ENCODE data around the gene TACO1. TPM values are rescaled to one million over a fixed set of nuclear protein-coding genes. Genes with fewer than 3 reads are reported as not detected.

Gene TACO1
- total and polyA plus RNA-seq, 2 of the 8 experiments (the other 6 are each of a cell fraction or from before 2014, with no cell fraction given): 19.1 to 23.6 TPM

DNA sequence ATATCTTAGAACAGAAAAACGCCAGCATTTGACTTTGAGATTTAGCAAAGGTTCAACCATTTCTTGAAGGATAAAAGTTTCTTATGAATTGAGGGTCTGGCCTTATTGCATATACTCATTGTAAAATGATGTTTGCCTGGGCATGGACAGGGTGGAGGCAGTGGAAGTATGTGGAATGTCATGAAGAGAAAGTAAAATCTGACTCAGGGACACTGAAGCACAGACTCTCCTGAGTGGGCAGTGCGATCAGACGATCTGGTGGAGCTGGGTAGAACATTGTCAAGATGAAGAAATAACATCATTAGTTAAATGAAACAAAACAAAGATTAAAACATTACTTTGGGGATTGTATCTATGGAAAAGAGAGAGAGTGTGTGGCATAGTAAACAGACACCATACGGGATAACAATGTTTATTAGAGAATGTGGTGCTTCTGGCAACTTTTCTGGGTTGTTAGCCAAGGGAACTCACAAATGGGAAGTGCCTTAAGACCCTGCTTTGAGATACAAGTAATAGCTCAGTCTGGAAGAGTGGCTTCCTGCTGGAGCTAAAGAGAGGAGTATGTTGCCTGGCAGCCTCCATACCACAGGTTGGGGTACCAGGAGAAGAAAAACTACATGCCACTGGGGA lies 26.0 kb downstream of the TACO1 start:
- no peak overlapping the region for H4K8ac ChIP-seq (ENCODE audit: extremely low read depth, insufficient read depth, low read length)
- no peak overlapping the region for H2BK5ac ChIP-seq (ENCODE audit: low read depth, low read length)
- H3K4me1 ChIP-seq (replicated peaks in 1 of 4; ENCODE audit: control insufficient read depth in 3 of 4, insufficient read depth in 4 of 4, low read length in 3 of 4): peaks cover 2 to 5% (median 3%) of the 10 kb centered on the region in 4 experiments; a peak in 3 of 7 replicates
- H3K14ac ChIP-seq (ENCODE audit: insufficient read length): no peak overlapping the region
- H2BK120ac ChIP-seq (replicated peaks; ENCODE audit: low read depth, low read length): no peak overlapping the region
- no peak overlapping the region for H2BK12ac ChIP-seq (ENCODE audit: low read depth, low read length)
- H3K18ac ChIP-seq (ENCODE audit: extremely low read depth, low read length): no peak overlapping the region
- H4K20me1 ChIP-seq (replicated peaks in 1 of 2; ENCODE audit: control insufficient read depth in 1 of 2, insufficient read depth in 2 of 2, low read length in 2 of 2): peaks cover 0 to 8% of the 10 kb centered on the region in 2 experiments
- H2BK15ac ChIP-seq (ENCODE audit: low read length): no peak overlapping the region
- H2BK20ac ChIP-seq (ENCODE audit: low read length): no peak overlapping the region
- H3K23me2 ChIP-seq (ENCODE audit: low read depth, low read length): peaks cover 3% of the 10 kb centered on the region
- no peak overlapping the region for H3K23ac ChIP-seq (ENCODE audit: insufficient read length)
- POLR2A ChIA-PET (ENCODE audit: partially characterized antibody): interaction anchor here (0.9 to 1.4 kb wide), 3 partner anchors 10 to 106 kb away, joined by 3 to 4 read pairs (median 3); no protein-coding TSS in a partner anchor
- H3K4ac ChIP-seq (replicated peaks; ENCODE audit: insufficient read length, low read depth, low read length): no peak overlapping the region
- no peak overlapping the region for H3K27ac ChIP-seq (ENCODE audit: low read depth, low read length)
- H3K56ac ChIP-seq (replicated peaks; ENCODE audit: insufficient read length, low read depth, low read length): no peak overlapping the region
- H3K4me2 ChIP-seq (ENCODE audit: insufficient read depth in 1 of 2, low read depth in 2 of 2, low read length in 2 of 2): no peak overlapping the region
- no peak overlapping the region for H3K4me3 ChIP-seq (ENCODE audit: extremely low read depth in 1 of 4, insufficient read depth in 2 of 4, low read depth in 3 of 4, low read length in 4 of 4)
- CTCF ChIA-PET (ENCODE audit: partially characterized antibody): interaction anchor here (0.6 to 3.6 kb wide), 8 partner anchors 12 to 305 kb away, joined by 3 to 18 read pairs (median 4); no protein-coding TSS in a partner anchor
- no peak overlapping the region for H2AK5ac ChIP-seq (ENCODE audit: low read depth, low read length)
- no peak for FAIRE-seq
- H3K79me1 ChIP-seq (ENCODE audit: low read depth, low read length): peaks cover 3% of the 10 kb centered on the region; the same call in 1 of the 2 replicates
- 84% methylated on average over 4 of the region's 4 CpGs; no CpG with 5 or more reads in 1 of the 2 experiments for WGBS, 2 experiments (ENCODE audit: extremely low coverage in 1 of 2, insufficient coverage in 1 of 2, insufficient read length in 1 of 2, insufficient replicate concordance in 2 of 2, low coverage in 1 of 2, low lambda C conversion rate in 2 of 2, missing lambda C conversion rate in 1 of 2)
- no peak overlapping the region for H4K91ac ChIP-seq (replicated peaks; ENCODE audit: insufficient read length, low read length)
- no peaks in the 10 kb centered on the region for H3K36me3 ChIP-seq (ENCODE audit: control insufficient read depth in 2 of 4, insufficient read depth in 4 of 4, low read length in 3 of 4)
- H2AFZ ChIP-seq (ENCODE audit: low read length): no peak overlapping the region
- no peaks in the 10 kb centered on the region for H3K27me3 ChIP-seq (replicated peaks in 1 of 4; ENCODE audit: control insufficient read depth in 3 of 4, extremely low read depth in 1 of 4, insufficient read depth in 3 of 4, low read length in 3 of 4)
- H3K79me2 ChIP-seq (ENCODE audit: control insufficient read depth in 1 of 2, insufficient read depth in 2 of 2, low read length in 2 of 2): peaks cover 5 to 35% of the 10 kb centered on the region in 2 experiments
- no peaks in the 10 kb centered on the region for H3K9me3 ChIP-seq (ENCODE audit: insufficient read depth in 2 of 2, low read depth in 1 of 2, low read length in 1 of 2)
- TF ChIP-seq, protein P1, sequence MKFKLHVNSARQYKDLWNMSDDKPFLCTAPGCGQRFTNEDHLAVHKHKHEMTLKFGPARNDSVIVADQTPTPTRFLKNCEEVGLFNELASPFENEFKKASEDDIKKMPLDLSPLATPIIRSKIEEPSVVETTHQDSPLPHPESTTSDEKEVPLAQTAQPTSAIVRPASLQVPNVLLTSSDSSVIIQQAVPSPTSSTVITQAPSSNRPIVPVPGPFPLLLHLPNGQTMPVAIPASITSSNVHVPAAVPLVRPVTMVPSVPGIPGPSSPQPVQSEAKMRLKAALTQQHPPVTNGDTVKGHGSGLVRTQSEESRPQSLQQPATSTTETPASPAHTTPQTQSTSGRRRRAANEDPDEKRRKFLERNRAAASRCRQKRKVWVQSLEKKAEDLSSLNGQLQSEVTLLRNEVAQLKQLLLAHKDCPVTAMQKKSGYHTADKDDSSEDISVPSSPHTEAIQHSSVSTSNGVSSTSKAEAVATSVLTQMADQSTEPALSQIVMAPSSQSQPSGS (IDR thresholded peaks at IDR 0.05; ENCODE audit: low read length): no peak
- TF ChIP-seq POU5F1 (IDR thresholded peaks at IDR 0.05; ENCODE audit: low read depth, low read length) (no peak), ASH2L (IDR thresholded peaks at IDR 0.05; ENCODE audit: low read length) (no peak), EGR1 (IDR thresholded peaks at IDR 0.05; ENCODE audit: borderline replicate concordance, low read depth, low read length) (no peak), TCF12 (IDR thresholded peaks at IDR 0.05; ENCODE audit: low read depth, low read length) (no peak)
- TF ChIP-seq, protein P2, sequence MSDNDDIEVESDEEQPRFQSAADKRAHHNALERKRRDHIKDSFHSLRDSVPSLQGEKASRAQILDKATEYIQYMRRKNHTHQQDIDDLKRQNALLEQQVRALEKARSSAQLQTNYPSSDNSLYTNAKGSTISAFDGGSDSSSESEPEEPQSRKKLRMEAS (IDR thresholded peaks at IDR 0.05): no peak
- no peak overlapping the region for H4K5ac ChIP-seq (ENCODE audit: insufficient read length, low read depth, low read length)
- no peak overlapping the region for H3K9ac ChIP-seq (replicated peaks in 1 of 4; ENCODE audit: extremely low read depth in 1 of 4, low read depth in 3 of 4, low read length in 3 of 4)
- no peak for DNase-seq (ENCODE audit: low read depth in 1 of 2, low spot score in 2 of 2)
